Right lobe of liver (tissue), 6 donors: ENCODE measurements around the gene RADX. TPM values are rescaled to one million over a fixed set of nuclear protein-coding genes. Genes with fewer than 3 reads are reported as not detected.

Experiments
- ATAC-seq, 4 donors: fragments of 200-7000 bp; cut with Tn5 transposase; one replicate each; pipeline ENCODE4 v1.9.1; 2020; ENCODE audit warnings: mild to moderate bottlenecking in 4 of 4, moderate library complexity in 4 of 4
- DNase-seq, 3 donors: peaks; one replicate each; pipeline ENCODE4 v3.0.0-alpha.2; 2020
- H3K27ac ChIP-seq, 3 donors: fragments of 200-600 bp; one replicate each; pipeline ENCODE4 v1.8.0; 2022
- H3K27me3 ChIP-seq, 2 donors: fragments of 200-600 bp; one replicate each; pipeline ENCODE4 v1.8.0; 2022
- H3K36me3 ChIP-seq, 4 donors: fragments of 200-600 bp; sonication (generic) in 1 of 4; one replicate each; pipeline versions ENCODE4 v1.5.1 to v1.8.0; 2017 to 2022; ENCODE audit warnings: control low read depth in 1 of 4
- H3K4me1 ChIP-seq, 4 donors: fragments of 200-600 bp; sonication (generic) in 1 of 4; one replicate each; pipeline versions ENCODE4 v1.5.1 to v1.8.0; 2017 to 2022; ENCODE audit warnings: control low read depth in 1 of 4
- H3K4me3 ChIP-seq, 3 donors: fragments of 200-600 bp; one replicate each; pipeline ENCODE4 v1.8.0; 2022
- H3K9me3 ChIP-seq, 4 donors: fragments of 200-600 bp; sonication (generic) in 1 of 4; one replicate each; pipeline versions ENCODE4 v1.5.1 to v1.8.0; 2017 to 2022; ENCODE audit warnings: control low read depth in 1 of 4
- CTCF ChIP-seq, 4 donors: fragments of 200-600 bp in 3 of 4; fragments of 450-650 bp in 1 of 4; IDR thresholded peaks; one replicate each; pipeline versions ENCODE4 v1.5.1 to v1.8.0; 2016 to 2022; ENCODE audit warnings: antibody characterized with exemption in 4 of 4, mild to moderate bottlenecking in 2 of 4
- POLR2A ChIP-seq: fragments of 450-650 bp; IDR thresholded peaks from one replicate; pipeline ENCODE4 v1.6.1; 2017; ENCODE audit warnings: antibody characterized with exemption, mild to moderate bottlenecking
- WGBS: methylation state at CpG from one replicate; pipeline ENCODE4 v1.1.6; 2018; ENCODE audit warnings: low coverage, low lambda C conversion rate; ENCODE audit not compliant: insufficient coverage; ENCODE audit errors: missing lambda C conversion rate; 5-methylcytosine and 5-hydroxymethylcytosine counted together
- intact Hi-C, 2 donors: fragments of 100-400 bp; cut with DNase I; formaldehyde crosslinking; loops; one replicate each; pipeline versions ENCODE4 v1.11.2 to v1.14.1; 2022
- long read RNA-seq: library from polyadenylated mRNA; unstranded; transcript quantifications from one replicate; pipeline ENCODE4 v2.0.0, GENCODE V29; 2019
- total RNA-seq, 6 experiments: library from RNA; depleted of rRNA in 2 of 6; stranded (reverse); fragments of >200 nt in 2 of 6; fragmentation: NEBNext Ultra II Directional in 3 of 6; extraction: Animal tissue kit (Norgen Biotek cat#: 25700) in 3 of 6; gene quantifications; one replicate each; pipeline versions ENCODE4 v1.1.0 to v1.2.4, GENCODE V29; 2016 to 2023
- donor health status: DM: no; HTN: yes; CAD: no.
- donor health status: DM: no; HTN: no; CAD: no.
- donor health status: DM: no; HTN: no; CAD: no.
- donor health status: DM: no; HTN: yes; CAD: no.
- donor health status: DM: no; HTN: yes; CAD: no.

The RADX gene
- 1 to 10 TPM in 5 of 6 experiments, under 1 TPM in 1; 0.55 to 1.7 (median 1.3) TPM for total RNA-seq
- long read RNA-seq: 0 reads

GRCh38 chrX:106611679-106612392 is at the start of gene RADX:
TSS of gene RADX (plus strand) at chrX:106611978. CDS start at chrX:106612081, 103 bp downstream.
- peak; percentile 27 for TF ChIP-seq POLR2A
- no peak for TF ChIP-seq CTCF (IDR thresholded peaks at IDR 0.05)
- ATAC-seq (peak; percentile 98 to 100 (median 99)), DNase-seq (peak; percentile 81 to 88 (median 83))
- Histone ChIP-seq H3K9me3 (no peaks in the 10 kb centered on the region), H3K27ac (no peak within 1 kb of the TSS), H3K27me3 (no peaks in the 10 kb centered on the region), H3K36me3 (no peaks in the 10 kb centered on the region), H3K4me1 (no peaks in the 10 kb centered on the region), H3K4me3 (peak within 1 kb of the TSS; percentile 23 to 60 (median 52))
- intact Hi-C loops: no loop called here
- WGBS: 16% methylated on average over 19 of the region's 46 CpGs

- ATAC-seq (peak; percentile 22 to 59 (median 49)), DNase-seq (no peak)
- TF ChIP-seq CTCF (IDR thresholded peaks at IDR 0.05): no peak
- TF ChIP-seq POLR2A: no peak
- Histone ChIP-seq H3K27me3 (no peaks in the 10 kb centered on the region), H3K4me3 (no peak overlapping the region), H3K9me3 (no peaks in the 10 kb centered on the region), H3K4me1 (no peaks in the 10 kb centered on the region), H3K36me3 (no peaks in the 10 kb centered on the region), H3K27ac (no peak overlapping the region)
- WGBS: 24% methylated on average over 2 of the region's 2 CpGs
- intact Hi-C loops: no loop called here
These were observed 46.8 kb upstream of the RADX start for GRCh38 chrX:106564986-106565385.

DNA sequence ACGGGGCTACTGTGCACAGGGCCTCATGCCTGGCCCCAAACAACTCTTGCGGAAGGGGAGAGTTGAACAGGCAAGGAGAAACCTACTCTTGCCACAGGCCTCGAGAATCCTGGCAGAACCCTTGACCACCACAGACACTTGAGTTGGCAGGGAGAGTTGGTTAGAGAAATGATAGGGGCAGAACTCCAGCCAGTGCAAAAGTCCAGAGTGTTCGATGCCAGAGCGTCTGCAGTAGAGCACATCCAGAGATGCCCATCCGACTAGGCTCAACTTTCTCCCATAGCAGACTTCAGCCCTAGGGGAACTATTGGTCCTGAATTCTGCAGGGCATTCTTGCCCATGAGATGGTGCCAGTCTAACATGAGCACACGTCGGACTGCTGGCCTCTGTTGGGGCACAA is 45.4 kb upstream of the RADX start:
- Histone ChIP-seq H3K36me3 (no peaks in the 10 kb centered on the region), H3K27ac (no peak overlapping the region), H3K4me3 (no peak overlapping the region), H3K9me3 (no peaks in the 10 kb centered on the region), H3K4me1 (no peaks in the 10 kb centered on the region), H3K27me3 (no peaks in the 10 kb centered on the region)
- TF ChIP-seq POLR2A: no peak
- TF ChIP-seq CTCF (IDR thresholded peaks at IDR 0.05): no peak
- peak in 2 of 4 donors; percentile 13 to 58 for ATAC-seq
- intact Hi-C loops: no loop called here
- peak in 1 of 3 donors; percentile 48 for DNase-seq
- WGBS: no CpG with 5 or more reads among the region's 8 CpGs

- Histone ChIP-seq H3K27me3 (no peaks in the 10 kb centered on the region), H3K4me1 (no peaks in the 10 kb centered on the region), H3K27ac (no peak overlapping the region), H3K9me3 (peaks cover 0 to 4% (median 1%) of the 10 kb centered on the region in 4 donors), H3K4me3 (no peak overlapping the region), H3K36me3 (no peaks in the 10 kb centered on the region)
- DNase-seq (no peak), ATAC-seq (no peak)
- intact Hi-C loops: no loop called here
- TF ChIP-seq POLR2A: no peak
- TF ChIP-seq CTCF (IDR thresholded peaks at IDR 0.05): no peak
- 62% methylated on average over 1 of the region's 1 CpG for WGBS
These were observed 29.9 kb upstream of the RADX start for GRCh38 chrX:106581856-106582255.
